Left cardiac atrium (tissue), 4 donors: ENCODE results near the gene CAMSAP1. TPM values are rescaled to one million over a fixed set of nuclear protein-coding genes. Genes with fewer than 3 reads are reported as not detected.

ENCODE experiments used
- ATAC-seq, 2 donors: fragments of 200-7000 bp; cut with Tn5 transposase; one replicate each; pipeline ENCODE4 v1.9.1; 2020; ENCODE audit warnings: mild to moderate bottlenecking in 2 of 2, moderate library complexity in 2 of 2
- DNase-seq: peaks from one replicate; pipeline ENCODE4 v3.0.0-alpha.2; 2020
- intact Hi-C, 2 donors: fragments of 100-400 bp; cut with DNase I; formaldehyde crosslinking; loops; one replicate each; pipeline versions ENCODE4 v1.14.1 to v1.15.1; 2022 to 2023
- total RNA-seq, 2 donors: library from RNA; stranded (reverse); fragmentation: NEBNext Ultra II Directional; extraction: Animal tissue kit (Norgen Biotek cat#: 25700); gene quantifications; one replicate each; pipeline ENCODE4 v1.2.1, GENCODE V29; 2021
- donor health status: DM: no; HTN: yes; CAD: no.
- donor health status: DM: no; HTN: yes; CAD: no; lungs with severe emphysema.
- donor health status: DM: yes; HTN: yes; CAD: no.
- donor health status: Dilated cardiomyopathy.

The CAMSAP1 gene
- total RNA-seq, 2 donors from 2014 or later: 17.2 to 17.6 TPM

DNA sequence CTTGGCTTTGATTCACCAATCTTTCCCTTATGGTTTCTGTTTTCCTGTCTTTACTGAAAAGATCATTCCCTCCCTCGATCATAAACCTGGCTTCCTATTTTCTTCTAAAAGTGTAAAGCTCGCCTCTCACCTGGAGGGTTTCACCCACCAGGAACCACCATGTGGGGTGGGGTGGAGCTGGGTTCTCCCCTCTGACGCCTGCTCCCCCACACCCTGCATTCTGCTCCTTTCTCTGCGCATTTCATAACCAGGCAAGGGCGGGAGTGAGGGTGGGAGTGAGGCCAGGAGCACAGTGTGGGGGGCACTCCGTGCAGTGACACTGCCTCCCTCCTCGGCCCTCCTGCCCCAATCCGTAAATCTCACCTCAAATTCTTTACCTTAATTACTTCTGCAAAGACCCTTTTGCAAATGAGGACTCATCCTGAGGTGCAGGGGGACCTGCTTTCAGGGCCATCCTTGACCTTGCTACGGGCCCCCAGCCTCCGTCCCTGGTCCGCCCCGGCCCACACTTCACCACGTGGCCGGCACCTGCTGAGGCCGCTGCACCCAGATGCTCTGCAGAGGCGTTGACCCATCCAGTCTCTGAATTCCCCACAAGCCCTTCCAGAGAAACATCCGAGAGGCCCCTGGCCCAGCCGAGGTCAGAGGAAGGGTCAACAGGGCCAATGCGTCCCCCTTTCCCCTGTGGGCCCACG lies 146.0 kb downstream of the CAMSAP1 start:
- DNase-seq (no peak), ATAC-seq (no peak)
- intact Hi-C loops: no loop called here

DNA sequence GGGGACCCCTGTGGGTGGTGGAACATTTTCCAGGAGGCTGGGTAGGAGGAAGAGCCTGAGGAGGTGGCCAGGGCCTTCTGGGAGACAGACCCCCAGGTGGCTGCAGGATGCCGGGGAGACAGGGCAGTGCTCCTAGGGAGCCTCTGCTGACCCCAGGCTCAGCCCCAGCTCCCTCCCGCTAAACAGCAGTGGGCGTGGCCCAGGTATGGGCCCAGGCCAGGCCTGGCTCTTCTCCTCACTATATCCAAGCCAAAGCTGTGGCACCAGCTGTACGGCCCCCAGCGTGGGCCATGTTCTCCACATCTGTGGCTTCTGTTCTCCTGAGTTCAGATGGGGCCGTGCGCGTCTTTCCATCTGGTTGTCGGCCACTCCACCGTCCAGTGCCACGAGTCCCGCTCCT lies 146.9 kb downstream of the CAMSAP1 start:
- DNase-seq (no peak), ATAC-seq (no peak)
- intact Hi-C loops: no loop called here

DNA sequence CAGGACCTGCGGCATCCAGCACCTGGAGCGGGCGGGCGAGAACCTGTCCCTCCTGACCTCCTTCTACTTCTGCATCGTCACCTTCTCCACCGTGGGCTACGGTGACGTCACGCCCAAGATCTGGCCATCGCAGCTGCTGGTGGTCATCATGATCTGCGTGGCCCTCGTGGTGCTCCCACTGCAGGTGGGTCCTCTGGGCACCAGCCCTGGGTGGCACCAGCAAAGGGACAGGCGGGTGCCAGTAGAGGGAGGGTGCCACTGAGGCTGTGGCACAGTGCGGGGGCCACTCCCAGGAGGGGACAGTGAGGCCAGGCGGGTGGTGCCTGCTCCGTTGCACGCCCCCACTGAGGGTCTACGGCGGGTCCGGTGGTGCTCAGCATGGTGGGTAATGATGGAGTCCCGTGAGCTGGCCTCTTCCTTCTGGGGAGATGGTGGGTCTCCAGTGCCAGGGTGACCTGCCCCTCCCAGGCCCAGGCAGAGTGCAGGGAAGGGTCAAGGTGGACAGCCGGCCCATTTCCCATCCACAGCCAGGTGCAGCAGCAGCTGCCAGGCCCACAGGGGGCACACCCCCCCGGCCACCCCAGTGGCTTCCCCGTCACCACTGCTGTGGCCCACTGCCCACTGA lies 147.6 kb downstream of the CAMSAP1 start:
- intact Hi-C loops: no loop called here
- DNase-seq: no peak
- ATAC-seq: no peak

DNA sequence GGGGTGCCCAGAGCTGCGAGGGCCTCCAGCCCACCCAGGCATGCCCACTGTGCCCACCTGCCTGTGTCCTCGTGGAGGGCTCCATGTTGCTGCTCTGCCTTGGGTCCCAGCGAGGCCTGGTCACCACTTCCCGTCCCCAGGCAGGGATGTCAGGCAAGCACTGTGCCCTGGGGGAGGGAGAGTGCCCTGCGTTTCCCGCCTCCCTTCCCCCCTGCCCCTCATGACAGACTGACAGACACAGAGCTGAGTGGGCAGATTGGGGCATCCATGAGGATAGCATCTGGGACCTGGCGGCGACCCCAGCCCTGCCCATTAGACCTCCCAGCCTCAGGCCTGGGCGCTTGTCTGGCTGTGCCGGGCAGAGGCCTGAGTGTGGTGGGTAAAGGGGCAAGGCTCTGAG lies 148.5 kb downstream of the CAMSAP1 start:
- intact Hi-C loops: no loop called here
- ATAC-seq (no peak), DNase-seq (no peak)

Other genes with a start within 250 kb of the CAMSAP1 start
- not detected for gene LCN9, start 244.2 kb downstream of the CAMSAP1 start, total RNA-seq
- not detected for gene SOHLH1, start 208.1 kb downstream of the CAMSAP1 start, total RNA-seq
- gene KCNT1, start 205.4 kb downstream of the CAMSAP1 start, total RNA-seq: 1 to 10 TPM in 1 of 2 donors, under 1 TPM in 1; 0.24 to 1.2 TPM
- 10 to 100 TPM; 64.9 to 65.7 TPM for gene UBAC1, start 53.8 kb upstream of the CAMSAP1 start, total RNA-seq
- 10 to 100 TPM; 28.6 to 38.5 TPM for gene NACC2, start 187.7 kb upstream of the CAMSAP1 start, total RNA-seq
- 10 to 100 TPM; 21.6 to 23.4 TPM for gene TMEM250, start 211.3 kb upstream of the CAMSAP1 start, total RNA-seq